H9 (cell line): ENCODE results near the gene CSRP1. TPM values are rescaled to one million over a fixed set of nuclear protein-coding genes. Genes with fewer than 3 reads are reported as not detected.
A peak's percentile ranks its signal among the peaks of the same experiment; 100 is the strongest.

ENCODE experiments used
- DNase-seq: peaks from one replicate; pipeline ENCODE4 v3.0.0-alpha.2; 2017
- H2AFZ ChIP-seq: one replicate; pipeline ENCODE4 v1.6.1; 2013; ENCODE audit warnings: mild to moderate bottlenecking, low read length, control low read depth, moderate library complexity
- H2AK5ac ChIP-seq: 2 replicates; pipeline ENCODE4 v1.6.1; 2013; ENCODE audit warnings: low read length, control low read depth, mixed read lengths; ENCODE audit not compliant: insufficient read length
- H2BK120ac ChIP-seq: one replicate; pipeline ENCODE4 v1.6.1; 2013; ENCODE audit warnings: low read depth, mild to moderate bottlenecking, low read length, control low read depth, inconsistent platforms; ENCODE audit not compliant: poor library complexity, severe bottlenecking
- H2BK12ac ChIP-seq: 2 replicates; pipeline ENCODE4 v1.6.1; 2013; ENCODE audit warnings: low read length, control low read depth, mixed read lengths, low read depth; ENCODE audit not compliant: insufficient read length
- H2BK15ac ChIP-seq: 2 replicates; pipeline ENCODE4 v1.6.1; 2013; ENCODE audit warnings: low read depth, low read length, control low read depth
- H2BK20ac ChIP-seq: one replicate; pipeline ENCODE4 v1.6.1; 2013; ENCODE audit warnings: low read depth, mild to moderate bottlenecking, low read length, control low read depth, inconsistent platforms; ENCODE audit not compliant: poor library complexity, severe bottlenecking
- H2BK5ac ChIP-seq: 2 replicates; pipeline ENCODE4 v1.6.1; 2013; ENCODE audit warnings: low read length, control low read depth, mixed read lengths; ENCODE audit not compliant: insufficient read length
- H3K14ac ChIP-seq: 2 replicates; pipeline ENCODE4 v1.6.1; 2013; ENCODE audit warnings: low read length, control low read depth; ENCODE audit not compliant: insufficient read depth
- H3K18ac ChIP-seq: 2 replicates; pipeline ENCODE4 v1.6.1; 2013; ENCODE audit warnings: low read depth, mild to moderate bottlenecking, mixed read lengths, low read length, control low read depth; ENCODE audit not compliant: insufficient read length
- H3K23ac ChIP-seq: 2 replicates; pipeline ENCODE4 v1.6.1; 2013; ENCODE audit warnings: low read length, control low read depth, mixed read lengths, low read depth; ENCODE audit not compliant: insufficient read length
- H3K23me2 ChIP-seq: 2 replicates; pipeline ENCODE4 v1.6.1; 2013; ENCODE audit warnings: low read depth, mild to moderate bottlenecking, mixed read lengths, low read length, control low read depth; ENCODE audit not compliant: insufficient read length, poor library complexity, severe bottlenecking
- H3K27ac ChIP-seq: 2 replicates; pipeline ENCODE4 v1.5.1; 2013; ENCODE audit warnings: low read length, control low read depth, mixed read lengths, low read depth; ENCODE audit not compliant: insufficient read length
- H3K27me3 ChIP-seq: 2 replicates; pipeline ENCODE4 v1.6.1; 2013; ENCODE audit warnings: low read length, control low read depth, inconsistent platforms; ENCODE audit not compliant: insufficient read depth
- H3K4ac ChIP-seq: 2 replicates; pipeline ENCODE4 v1.6.1; 2013; ENCODE audit warnings: low read depth, mild to moderate bottlenecking, control low read depth, inconsistent platforms, low read length, moderate library complexity
- H3K4me1 ChIP-seq: 2 replicates; pipeline ENCODE4 v1.6.1; 2013; ENCODE audit warnings: low read length, control low read depth, inconsistent platforms; ENCODE audit not compliant: insufficient read depth
- H3K4me2 ChIP-seq: 2 replicates; pipeline ENCODE4 v1.6.1; 2013; ENCODE audit warnings: low read length, control low read depth, mixed read lengths; ENCODE audit not compliant: insufficient read length, insufficient read depth
- H3K56ac ChIP-seq: 2 replicates; pipeline ENCODE4 v1.6.1; 2013; ENCODE audit warnings: low read depth, mild to moderate bottlenecking, mixed read lengths, low read length, control low read depth; ENCODE audit not compliant: insufficient read length
- H3K79me1 ChIP-seq: 2 replicates; pipeline ENCODE4 v1.6.1; 2013; ENCODE audit warnings: low read depth, mild to moderate bottlenecking, moderate library complexity, low read length, control low read depth, inconsistent platforms; ENCODE audit not compliant: insufficient read depth, poor library complexity, severe bottlenecking
- H3K79me2 ChIP-seq: 2 replicates; pipeline ENCODE4 v1.6.1; 2013; ENCODE audit warnings: low read length, control low read depth, inconsistent platforms; ENCODE audit not compliant: insufficient read depth
- H3K9ac ChIP-seq: 2 replicates; pipeline ENCODE4 v1.6.1; 2013; ENCODE audit warnings: low read length, control low read depth, mixed read lengths; ENCODE audit not compliant: insufficient read length; ENCODE audit errors: extremely low read depth
- H3K9me3 ChIP-seq: one replicate; pipeline ENCODE4 v1.6.1; 2013; ENCODE audit warnings: low read depth, low read length, inconsistent platforms; ENCODE audit not compliant: control insufficient read depth
- H3T11ph ChIP-seq: one replicate; pipeline ENCODE4 v1.6.1; 2013; ENCODE audit warnings: mild to moderate bottlenecking, low read length, control low read depth, inconsistent platforms
- H4K20me1 ChIP-seq: one replicate; pipeline ENCODE4 v1.6.1; 2013; ENCODE audit not compliant: control insufficient read depth, insufficient read length, insufficient read depth
- H4K5ac ChIP-seq: 2 replicates; pipeline ENCODE4 v1.6.1; 2013; ENCODE audit warnings: low read depth, mild to moderate bottlenecking, mixed read lengths, low read length, control low read depth; ENCODE audit not compliant: insufficient read length
- H4K8ac ChIP-seq: replicated peaks from 2 replicates; pipeline ENCODE4 v1.6.1; 2013; ENCODE audit warnings: low read length, control low read depth, mixed read lengths, low read depth; ENCODE audit not compliant: insufficient read length
- H4K91ac ChIP-seq: 2 replicates; pipeline ENCODE4 v1.6.1; 2013; ENCODE audit warnings: low read depth, mild to moderate bottlenecking, moderate library complexity, mixed read lengths, low read length, control low read depth; ENCODE audit not compliant: insufficient read length
- H3K27ac Mint-ChIP-seq, 3 experiments: 2 replicates in 2 of 3; 3 replicates in 1 of 3; pipeline ENCODE4 v1.8.0; 2020 to 2021; ENCODE audit warnings: mixed read lengths in 3 of 3, mild to moderate bottlenecking in 1 of 3, moderate library complexity in 1 of 3
- H3K27me3 Mint-ChIP-seq: 2 replicates; pipeline ENCODE4 v1.8.0; 2021; ENCODE audit warnings: low read depth, mild to moderate bottlenecking, moderate library complexity, mixed read lengths
- H3K36me3 Mint-ChIP-seq, 3 experiments: 2 replicates in 2 of 3; 3 replicates in 1 of 3; pipeline ENCODE4 v1.8.0; 2020 to 2021; ENCODE audit warnings: low read depth in 3 of 3, mixed read lengths in 3 of 3; ENCODE audit not compliant: insufficient read depth in 1 of 3
- H3K4me1 Mint-ChIP-seq, 2 experiments: 2 replicates each; pipeline ENCODE4 v1.8.0; 2020; ENCODE audit warnings: mixed read lengths in 2 of 2
- H3K4me3 Mint-ChIP-seq, 2 experiments: 2 replicates in 1 of 2; 3 replicates in 1 of 2; pipeline ENCODE4 v1.8.0; 2020 to 2021; ENCODE audit warnings: mild to moderate bottlenecking in 2 of 2, mixed read lengths in 2 of 2, moderate library complexity in 1 of 2
- H3K9me3 Mint-ChIP-seq, 2 experiments: 2 replicates in 1 of 2; 3 replicates in 1 of 2; pipeline ENCODE4 v1.8.0; 2020; ENCODE audit warnings: mild to moderate bottlenecking in 2 of 2, mixed read lengths in 2 of 2, moderate library complexity in 1 of 2
- WGBS: extraction: QIAGEN DNeasy Blood & Tissue Kit; methylation state at CpG from one replicate; pipeline ENCODE4 v1.1.7; 2013; ENCODE audit warnings: missing lambda C conversion rate, low lambda C conversion rate, mixed read lengths; ENCODE audit not compliant: insufficient read length; ENCODE audit errors: extremely low coverage; 5-methylcytosine and 5-hydroxymethylcytosine counted together
- total RNA-seq: library from RNA; stranded (reverse); gene quantifications from 2 replicates; pipeline ENCODE4 v1.2.1, GENCODE V29; 2021
- TF ChIP-seq, protein P1 (sequence below): fragments of 200-600 bp; sonication (generic); conservative IDR thresholded peaks from 3 replicates; pipeline ENCODE4 v1.8.0; 2021; ENCODE audit warnings: antibody characterized with exemption, mild to moderate bottlenecking

CSRP1 gene
- total RNA-seq, 1 experiment from 2014 or later, result 0.44 TPM

DNA sequence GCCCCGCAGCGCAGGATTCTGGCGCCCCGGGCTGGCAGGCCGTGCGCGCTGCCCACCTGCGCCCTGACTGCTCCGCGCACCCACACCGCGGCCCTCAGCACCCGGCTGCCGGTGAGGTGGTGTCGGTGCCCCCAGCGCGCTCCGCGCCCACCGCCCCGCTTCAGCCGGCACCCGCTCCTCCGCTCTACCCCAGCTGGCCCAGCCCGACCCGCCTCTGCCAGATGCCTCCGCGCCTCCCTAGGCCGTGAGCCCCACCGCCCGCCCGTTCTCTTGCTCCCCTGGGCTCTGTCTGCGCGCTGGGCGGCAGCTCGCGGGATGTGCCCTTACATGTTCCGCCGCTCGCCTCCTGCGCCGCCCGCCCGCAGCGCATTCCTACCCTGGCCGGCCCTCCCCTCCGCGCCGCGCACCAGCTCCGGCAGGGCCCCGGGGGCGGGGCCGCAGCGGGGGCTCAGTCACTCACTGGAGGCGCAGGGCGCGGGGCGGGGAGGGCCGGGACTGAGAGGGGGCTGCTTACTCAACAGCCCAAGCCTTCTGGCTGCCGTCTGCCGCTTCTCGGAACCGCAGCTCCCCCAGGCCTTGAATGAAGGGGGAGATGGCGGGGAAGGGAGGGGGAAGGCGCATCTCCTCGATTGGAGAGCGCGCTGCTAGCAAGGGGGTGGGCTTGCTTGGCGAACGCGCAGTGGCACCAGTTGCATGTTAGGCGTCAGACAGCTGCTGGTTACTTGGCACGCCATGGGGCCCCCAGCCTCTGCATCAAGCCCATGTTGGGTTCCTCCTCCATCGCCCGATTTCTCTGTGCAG, 37.9 kb downstream of the CSRP1 start, which contains the start of gene PHLDA3:
TSS of gene PHLDA3 (minus strand) at position 345 of the 801 bp plus-strand sequence. CDS start 402 bp downstream, outside the sequence.
- Histone ChIP-seq H3K4me2 (peak within 1 kb of the TSS; percentile 97), H3K9me3 (no peaks in the 10 kb centered on the region), H3K14ac (peak within 1 kb of the TSS; percentile 81), H3T11ph (no peak within 1 kb of the TSS), H3K23me2 (peaks cover 19% of the 10 kb centered on the region), H4K8ac (no peak within 1 kb of the TSS), H3K27ac (no peak within 1 kb of the TSS), H3K23ac (no peak within 1 kb of the TSS), H2BK12ac (no peak within 1 kb of the TSS), H3K56ac (no peak within 1 kb of the TSS), H2BK5ac (no peak within 1 kb of the TSS), H2BK20ac (no peak within 1 kb of the TSS), H3K9ac (peak within 1 kb of the TSS; percentile 36), H3K4me1 (no peaks in the 10 kb centered on the region; the same call in 1 of the 2 replicates), H4K5ac (no peak within 1 kb of the TSS), H2BK15ac (peak within 1 kb of the TSS; percentile 53; the same call in 1 of the 2 replicates), H3K79me1 (no peaks in the 10 kb centered on the region), H4K20me1 (no peaks in the 10 kb centered on the region), H3K18ac (peak within 1 kb of the TSS; percentile 81), H4K91ac (no peak within 1 kb of the TSS), H3K27me3 (peaks cover 2% of the 10 kb centered on the region; the same call in 1 of the 2 replicates), H2AFZ (peak within 1 kb of the TSS; percentile 12), H2AK5ac (no peak within 1 kb of the TSS), H3K4ac (no peak within 1 kb of the TSS), H3K79me2 (peaks cover 10% of the 10 kb centered on the region; the same call in 1 of the 2 replicates), H2BK120ac (no peak within 1 kb of the TSS)
- H3K27ac Mint-ChIP-seq, result peak within 1 kb of the TSS in 1 of 3 experiments; percentile 94; a peak in 2 of 7 replicates
- no peaks in the 10 kb centered on the region for H3K9me3 Mint-ChIP-seq
- no CpG with 5 or more reads among the region's 76 CpGs for WGBS
- H3K4me3 Mint-ChIP-seq, result peak within 1 kb of the TSS; percentile 83 to 85
- H3K27me3 Mint-ChIP-seq, result peaks cover 41% of the 10 kb centered on the region
- TF ChIP-seq, protein P1, sequence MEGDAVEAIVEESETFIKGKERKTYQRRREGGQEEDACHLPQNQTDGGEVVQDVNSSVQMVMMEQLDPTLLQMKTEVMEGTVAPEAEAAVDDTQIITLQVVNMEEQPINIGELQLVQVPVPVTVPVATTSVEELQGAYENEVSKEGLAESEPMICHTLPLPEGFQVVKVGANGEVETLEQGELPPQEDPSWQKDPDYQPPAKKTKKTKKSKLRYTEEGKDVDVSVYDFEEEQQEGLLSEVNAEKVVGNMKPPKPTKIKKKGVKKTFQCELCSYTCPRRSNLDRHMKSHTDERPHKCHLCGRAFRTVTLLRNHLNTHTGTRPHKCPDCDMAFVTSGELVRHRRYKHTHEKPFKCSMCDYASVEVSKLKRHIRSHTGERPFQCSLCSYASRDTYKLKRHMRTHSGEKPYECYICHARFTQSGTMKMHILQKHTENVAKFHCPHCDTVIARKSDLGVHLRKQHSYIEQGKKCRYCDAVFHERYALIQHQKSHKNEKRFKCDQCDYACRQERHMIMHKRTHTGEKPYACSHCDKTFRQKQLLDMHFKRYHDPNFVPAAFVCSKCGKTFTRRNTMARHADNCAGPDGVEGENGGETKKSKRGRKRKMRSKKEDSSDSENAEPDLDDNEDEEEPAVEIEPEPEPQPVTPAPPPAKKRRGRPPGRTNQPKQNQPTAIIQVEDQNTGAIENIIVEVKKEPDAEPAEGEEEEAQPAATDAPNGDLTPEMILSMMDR, result no peak
- DNase-seq, result peak; percentile 92
- H3K36me3 Mint-ChIP-seq, result peaks cover 0 to 26% (median 18%) of the 10 kb centered on the region in 3 experiments; a peak in 5 of 7 replicates
- peaks cover 20 to 24% of the 10 kb centered on the region in 2 experiments for H3K4me1 Mint-ChIP-seq
